Stimulated activated CD4-positive, alpha-beta T cell treated with anti-CD3 and anti-CD28 coated beads, Interleukin-12 subunit alpha, Interleukin-12 subunit beta, amount 100 ng/mL, for 24 hours (primary cell): ENCODE measurements around the gene POLDIP3.

Experiments
- DNase-seq, 2 experiments: peaks; one replicate each; pipeline ENCODE4 v3.0.0-alpha.2; 2020; ENCODE audit warnings: low read depth in 2 of 2

The POLDIP3 gene, protein sequence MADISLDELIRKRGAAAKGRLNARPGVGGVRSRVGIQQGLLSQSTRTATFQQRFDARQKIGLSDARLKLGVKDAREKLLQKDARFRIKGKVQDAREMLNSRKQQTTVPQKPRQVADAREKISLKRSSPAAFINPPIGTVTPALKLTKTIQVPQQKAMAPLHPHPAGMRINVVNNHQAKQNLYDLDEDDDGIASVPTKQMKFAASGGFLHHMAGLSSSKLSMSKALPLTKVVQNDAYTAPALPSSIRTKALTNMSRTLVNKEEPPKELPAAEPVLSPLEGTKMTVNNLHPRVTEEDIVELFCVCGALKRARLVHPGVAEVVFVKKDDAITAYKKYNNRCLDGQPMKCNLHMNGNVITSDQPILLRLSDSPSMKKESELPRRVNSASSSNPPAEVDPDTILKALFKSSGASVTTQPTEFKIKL

DNA sequence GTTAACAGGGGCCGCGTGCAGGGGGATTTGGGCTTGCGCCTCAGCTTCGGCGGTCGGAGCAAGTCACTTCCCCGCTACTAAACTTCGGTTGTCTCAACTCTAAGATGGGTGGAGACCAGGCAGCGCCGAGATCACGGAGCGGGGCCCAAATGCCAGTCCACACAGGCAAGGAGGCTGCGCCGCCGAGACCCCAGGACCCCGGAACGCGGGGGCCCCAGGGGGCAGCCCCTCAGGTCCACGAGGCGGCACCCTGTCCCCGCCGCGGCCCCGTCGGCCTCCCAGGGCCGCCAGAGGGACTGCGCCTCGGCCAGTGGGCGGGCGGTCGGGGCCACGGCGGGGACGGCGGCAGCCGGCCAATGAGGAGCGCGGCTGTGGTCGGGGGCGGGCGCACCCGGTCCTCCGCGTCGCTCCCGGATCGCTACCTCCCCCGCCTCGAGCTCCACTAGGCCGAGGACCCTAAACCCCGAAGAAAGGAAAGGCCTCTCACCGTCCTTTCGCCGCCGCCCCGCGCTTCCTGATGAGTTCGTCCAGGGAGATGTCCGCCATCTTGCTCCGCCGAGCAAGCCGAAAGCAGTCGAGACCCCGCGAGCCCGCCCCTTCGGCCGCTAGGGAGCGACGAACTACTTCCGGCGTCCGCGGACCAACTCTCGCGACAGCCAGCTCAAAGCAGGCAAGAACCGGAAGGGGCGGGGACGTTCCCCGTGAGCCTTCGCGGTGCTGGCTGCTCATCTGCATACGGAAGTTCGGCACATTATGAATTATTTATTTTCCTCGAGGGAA, at the start of gene POLDIP3:
Gene POLDIP3 (minus strand): TSS at position 572 of the 780 bp plus-strand sequence. CDS start 26 bp downstream, at position 546.
- DNase-seq, result peak; percentile 97 to 99

DNA sequence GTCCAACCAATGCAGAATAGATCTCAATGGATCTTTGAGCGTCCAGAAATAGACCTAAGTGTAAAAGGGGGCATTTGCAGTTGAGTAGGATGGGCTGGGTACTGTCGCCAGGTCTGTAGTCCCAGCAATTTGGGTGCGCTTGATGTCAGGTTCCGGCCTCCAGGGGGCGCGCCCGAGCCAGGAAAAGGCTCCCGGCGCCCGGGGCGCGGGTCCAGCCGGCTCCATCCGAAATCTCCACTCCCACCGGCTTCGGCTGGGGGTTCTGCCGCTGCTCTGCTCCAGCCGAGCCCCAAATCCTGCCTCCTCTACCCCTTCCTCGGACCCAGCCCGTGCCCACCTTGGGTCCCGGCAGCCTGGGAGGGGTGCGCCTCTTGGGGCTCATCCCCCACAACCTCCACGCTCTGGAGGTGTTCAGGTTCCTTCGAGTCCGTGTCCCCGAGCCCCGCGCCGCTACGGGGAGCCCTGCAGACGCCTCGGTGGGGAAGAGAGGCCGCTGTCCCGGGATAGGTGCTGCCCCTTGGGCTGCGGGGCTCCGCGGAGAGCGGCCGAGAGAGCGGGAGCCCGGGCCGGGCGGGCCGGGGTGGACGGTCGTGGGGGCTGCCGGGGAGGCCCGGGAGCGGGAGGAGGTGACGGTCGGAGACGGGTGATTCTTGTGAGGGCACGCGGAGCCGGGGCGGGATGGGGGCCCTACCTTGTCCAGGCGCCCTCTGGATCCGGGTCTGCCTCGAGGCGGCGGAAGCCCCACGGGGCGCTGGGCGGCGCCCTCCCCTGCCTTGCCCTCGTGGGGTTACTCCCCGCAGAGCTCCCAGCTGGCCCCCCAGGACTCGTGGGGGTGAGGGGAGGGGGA, 47.5 kb upstream of the POLDIP3 start:
- peak; percentile 55 to 82 for DNase-seq

DNA sequence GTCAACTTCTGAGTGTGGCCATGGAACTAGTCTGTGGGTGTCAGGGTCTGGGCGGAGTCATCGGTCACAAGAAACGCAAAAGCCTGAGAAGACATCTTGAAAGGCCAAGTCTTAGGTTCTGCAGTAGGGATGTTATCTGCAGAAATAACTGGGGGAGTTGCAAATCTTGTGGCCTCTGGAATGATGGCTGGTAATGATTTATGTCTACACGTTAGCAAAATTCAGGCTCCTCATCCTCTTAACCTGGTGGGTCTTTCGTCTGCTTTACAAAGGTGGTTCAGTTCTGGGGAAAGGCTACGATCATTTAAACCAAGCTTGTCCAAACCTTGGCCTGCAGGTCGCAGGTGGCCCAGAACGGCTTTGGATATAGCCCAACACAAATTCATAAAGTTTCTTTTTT, 41.9 kb upstream of the POLDIP3 start:
- DNase-seq, result no peak

DNA sequence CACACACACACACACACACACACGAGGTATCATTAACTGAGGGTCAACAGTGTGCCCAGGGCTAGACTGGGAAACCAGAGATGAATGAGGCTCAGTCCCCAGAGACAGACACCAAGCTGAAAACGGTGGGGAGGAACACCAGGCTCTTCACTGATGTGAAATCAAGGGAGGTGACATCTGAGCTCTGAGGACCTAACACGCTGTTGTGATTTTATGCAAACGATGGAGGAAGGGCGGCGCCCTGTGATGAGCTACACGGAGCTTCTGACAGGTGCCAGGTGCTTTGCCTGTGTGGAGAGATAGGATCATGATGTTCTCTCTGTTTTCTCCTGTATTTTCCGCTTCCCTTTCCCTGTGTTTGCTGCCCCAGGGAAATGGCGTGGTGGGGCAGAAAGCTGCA, 41.0 kb upstream of the POLDIP3 start:
- no peak for DNase-seq

DNA sequence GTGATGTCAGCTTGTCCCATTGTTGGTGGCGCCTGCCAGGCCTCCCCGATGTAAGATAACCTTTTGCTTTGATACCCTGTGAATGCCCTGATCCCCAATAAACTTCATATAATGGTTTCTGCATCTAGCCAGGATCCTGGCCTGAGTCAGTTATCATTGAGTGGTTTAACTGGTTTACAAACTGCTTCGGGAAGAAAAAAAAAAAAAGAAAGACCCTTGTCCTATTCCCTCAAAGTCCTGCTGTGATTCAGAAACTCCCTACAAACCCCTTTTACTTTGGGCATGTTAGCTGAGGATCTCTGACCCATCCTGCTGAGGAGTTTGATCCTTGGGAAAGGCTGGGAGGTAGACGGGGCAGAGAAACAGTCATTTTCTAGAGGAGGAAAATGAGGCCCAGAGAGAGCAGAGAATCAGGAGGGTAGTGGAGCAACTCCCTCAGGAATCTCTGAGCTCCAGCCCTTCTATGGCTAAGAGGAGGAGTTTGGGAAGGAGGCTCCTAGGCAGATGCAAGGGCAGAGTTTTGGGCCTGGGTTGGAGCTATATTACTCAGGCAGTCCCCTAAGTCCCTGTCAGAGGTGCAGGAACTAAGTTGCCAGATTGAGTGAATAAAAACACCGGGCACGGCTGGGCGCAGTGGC, 39.9 kb upstream of the POLDIP3 start:
- no peak for DNase-seq

DNA sequence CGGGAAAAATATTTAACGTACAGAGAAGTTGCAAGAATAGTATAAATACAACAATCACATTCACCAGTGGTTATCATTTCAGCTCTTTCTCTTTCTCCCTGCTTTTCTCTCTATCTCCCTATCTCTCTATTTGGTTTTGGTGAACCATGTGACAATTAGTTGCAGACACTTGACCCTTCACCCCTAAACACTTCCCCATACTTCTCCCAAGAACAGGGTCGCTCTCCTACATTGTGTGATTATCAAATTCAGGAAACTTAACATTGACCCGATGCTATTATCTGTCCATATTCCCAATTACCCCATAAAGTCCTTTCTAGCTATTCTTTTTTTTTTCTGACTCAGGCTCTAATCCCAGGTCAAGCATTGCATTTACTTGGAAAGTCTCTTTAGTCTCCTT, 39.3 kb upstream of the POLDIP3 start:
- DNase-seq, result no peak

DNA sequence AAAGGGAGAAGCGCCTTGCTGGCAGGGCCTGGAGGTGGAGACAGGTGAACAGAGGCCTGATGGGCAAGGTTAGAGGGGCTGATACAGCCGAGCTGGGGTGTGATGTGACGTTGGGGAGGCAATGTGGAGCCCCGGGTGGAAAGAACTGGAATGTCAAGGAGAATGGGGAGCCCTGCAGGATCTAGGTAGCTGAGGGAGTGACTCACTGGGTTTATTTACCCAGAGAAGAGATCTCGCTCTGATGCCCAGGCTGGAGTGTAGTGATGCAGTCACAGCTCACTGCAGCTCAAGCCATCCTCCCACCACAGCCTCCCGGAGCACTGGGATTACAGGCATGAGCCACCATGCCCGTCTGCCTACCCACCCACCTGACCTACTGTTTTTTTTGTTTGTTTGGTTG, 36.5 kb upstream of the POLDIP3 start:
- DNase-seq, result no peak

DNA sequence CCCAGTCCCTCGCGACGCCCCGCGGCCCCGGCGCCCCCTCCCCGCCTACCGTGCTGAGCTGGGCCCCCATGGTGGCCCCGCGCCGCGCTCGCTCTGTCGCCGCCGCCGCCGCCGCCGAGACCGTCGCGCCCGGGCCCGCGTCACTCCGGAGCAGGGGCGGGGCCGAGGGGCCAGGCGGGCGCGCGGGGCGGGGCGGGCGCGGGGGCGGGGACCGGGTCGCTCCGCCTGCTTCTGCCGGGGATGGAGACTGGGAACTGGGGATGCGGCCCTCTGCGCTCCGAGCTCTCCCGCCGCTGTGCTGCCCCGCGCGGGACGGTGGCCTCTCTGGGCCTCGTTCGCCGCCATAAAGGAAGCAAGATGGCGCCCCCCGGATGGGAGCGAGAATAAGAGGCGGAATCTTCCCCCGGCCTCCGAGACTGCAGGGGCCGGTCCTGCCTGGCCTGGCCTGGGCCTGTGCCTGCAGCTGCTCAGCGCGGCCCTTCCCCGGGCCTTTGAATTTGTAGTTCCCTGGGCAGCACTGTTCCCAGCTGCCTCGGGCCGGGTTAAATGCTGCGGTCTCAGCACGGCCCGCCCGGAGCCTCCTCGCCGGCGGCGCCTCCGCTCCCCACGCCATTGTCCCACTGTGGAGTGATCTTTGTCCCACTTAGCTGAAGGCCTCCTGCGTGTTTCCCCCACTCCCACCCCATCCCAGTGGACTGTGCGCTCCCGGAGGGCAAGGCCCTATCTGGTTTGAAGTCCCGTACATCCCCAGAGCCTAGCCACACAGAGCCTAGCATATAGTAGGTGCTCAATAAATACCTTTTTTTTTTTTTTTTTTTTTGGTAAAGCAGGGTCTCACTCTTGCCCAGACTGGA, 34.8 kb upstream of the POLDIP3 start, which contains the start of gene CYB5R3:
Gene CYB5R3 (minus strand): TSS at position 147 of the 854 bp plus-strand sequence. CDS start 77 bp downstream, at position 70.
- peak; percentile 49 to 80 for DNase-seq

DNA sequence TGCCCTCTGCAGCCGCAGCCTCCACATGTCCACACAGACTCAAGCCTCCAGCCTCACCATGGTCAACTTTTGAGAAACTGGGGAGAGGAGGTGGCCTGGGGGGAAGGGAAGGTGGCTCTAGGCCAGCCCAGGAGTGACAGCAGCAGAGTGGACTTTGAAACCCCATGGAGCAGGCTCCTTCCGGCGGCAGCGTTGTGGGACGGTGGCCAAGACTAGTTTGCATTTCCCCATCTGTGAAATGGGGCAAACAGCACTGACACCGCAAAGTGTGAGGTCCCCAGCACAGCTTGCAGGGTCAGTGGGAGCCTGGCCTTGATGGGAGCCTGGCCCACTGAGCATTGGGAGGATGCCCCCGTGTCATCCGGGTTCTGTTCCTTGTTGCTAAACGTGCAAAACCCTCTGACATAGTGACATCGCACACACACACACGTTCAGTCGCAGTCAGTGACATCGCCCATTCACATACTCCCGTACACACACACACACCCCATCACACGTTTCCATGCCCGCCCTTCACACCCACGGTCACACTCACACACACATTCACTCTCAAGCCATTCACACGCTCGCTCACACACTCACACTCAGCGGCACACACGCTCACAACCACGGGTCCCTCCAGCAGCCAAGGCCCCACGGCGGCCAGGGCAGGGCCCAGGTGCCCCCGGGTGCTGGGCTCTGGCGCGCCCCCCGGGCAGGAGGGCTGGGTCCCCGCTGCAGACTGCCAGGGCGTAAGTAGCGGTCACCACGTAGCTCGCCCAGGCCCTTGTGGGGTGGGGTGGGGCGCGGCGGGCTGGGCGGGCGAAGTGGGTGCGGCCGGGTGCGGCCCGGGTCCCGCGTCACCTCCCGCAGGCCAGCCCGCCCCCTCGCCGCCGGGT, 33.9 kb upstream of the POLDIP3 start:
- DNase-seq, result no peak

DNA sequence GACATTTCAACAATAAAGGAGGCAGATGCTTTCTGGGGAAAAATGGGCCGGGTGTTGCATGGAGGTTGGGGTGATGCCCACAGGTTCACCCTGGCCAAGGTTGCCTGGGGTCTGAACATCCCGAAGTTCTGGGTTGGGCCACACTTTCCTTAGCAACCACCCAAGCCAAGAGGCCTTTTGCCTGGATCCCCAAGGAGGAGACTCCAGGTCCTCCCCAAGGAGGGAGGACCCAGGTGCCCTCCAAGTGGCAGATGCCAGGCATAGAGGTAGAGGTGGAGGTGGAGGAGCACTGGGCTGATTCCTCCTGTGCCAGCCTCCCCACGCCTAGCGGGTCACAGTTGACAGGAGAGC, 33.3 kb upstream of the POLDIP3 start:
- no peak for DNase-seq

DNA sequence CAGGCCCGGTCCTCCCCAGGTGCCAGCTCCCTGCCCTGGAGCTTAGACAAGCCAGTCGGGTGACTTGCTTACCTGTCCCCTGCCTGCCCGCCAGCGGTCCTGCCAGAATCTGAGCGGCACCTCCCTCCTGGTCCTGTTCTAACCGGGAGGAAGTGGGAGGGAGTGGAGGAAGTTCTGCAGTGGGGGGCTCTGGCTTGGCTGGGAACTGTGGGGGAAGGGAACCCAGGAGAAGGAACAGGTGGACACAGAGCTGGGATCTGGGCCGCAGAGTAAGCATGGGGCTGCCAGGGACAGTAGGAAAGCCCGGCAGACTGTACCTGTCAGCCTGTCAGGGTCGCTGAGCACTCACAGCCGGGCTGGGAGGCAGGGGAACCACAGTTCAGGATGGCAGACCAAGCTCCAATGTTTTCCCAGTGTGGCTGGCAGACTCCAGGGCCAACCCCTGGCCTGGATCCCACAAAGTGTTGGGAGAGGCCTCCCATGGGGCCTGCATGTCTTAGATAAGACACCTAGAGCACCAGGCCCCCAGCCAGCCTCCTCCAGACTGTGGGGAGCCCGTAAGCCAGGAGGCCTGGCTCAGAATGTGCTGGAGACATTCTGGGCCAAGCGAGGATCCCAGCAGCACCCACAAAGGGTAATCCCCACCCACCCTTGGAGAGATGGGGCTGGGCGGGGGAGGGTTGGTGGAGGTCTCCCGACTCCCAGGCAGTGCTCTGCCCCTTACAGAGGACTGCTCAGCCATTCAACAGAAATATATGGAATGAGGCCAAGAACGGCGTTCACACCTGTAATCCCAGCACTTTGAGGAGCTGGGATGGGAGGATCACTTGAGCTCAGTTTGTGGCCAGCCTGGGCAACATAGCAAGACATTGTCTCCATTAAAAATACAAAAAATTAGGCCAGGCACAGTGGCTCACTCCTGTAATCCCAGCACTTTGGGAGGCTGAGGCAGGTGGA, 32.2 kb upstream of the POLDIP3 start:
- no peak for DNase-seq

DNA sequence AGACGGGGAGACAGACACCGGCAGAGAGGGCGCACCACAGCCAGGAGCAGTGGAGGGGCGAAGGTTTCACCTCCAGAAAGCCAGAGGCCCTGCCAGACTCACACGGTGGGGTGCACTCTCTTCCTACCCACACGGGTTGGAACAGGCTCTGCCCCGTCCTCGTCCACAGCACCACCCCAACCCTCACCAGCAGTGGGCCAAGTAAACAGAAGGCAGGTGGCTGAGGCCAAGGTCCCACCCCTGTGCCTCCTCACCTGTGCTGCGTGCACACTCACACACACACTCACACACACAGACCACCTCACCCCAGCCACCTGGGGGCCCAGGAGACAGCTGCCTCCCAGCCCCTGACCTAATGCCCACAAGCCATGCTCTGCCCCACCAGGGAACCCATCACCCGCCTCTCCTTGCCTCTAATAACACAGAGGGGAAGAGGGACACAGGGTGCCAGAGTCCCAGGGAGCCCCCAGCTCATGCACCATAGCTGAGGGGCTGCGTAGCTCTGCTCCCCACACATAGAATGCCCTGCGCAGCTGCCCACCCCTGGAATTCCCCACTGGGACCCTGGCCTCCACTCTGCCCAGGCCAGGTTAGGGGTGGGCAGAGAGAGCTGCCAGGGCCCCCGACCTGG, 31.4 kb upstream of the POLDIP3 start:
- DNase-seq, result no peak

DNA sequence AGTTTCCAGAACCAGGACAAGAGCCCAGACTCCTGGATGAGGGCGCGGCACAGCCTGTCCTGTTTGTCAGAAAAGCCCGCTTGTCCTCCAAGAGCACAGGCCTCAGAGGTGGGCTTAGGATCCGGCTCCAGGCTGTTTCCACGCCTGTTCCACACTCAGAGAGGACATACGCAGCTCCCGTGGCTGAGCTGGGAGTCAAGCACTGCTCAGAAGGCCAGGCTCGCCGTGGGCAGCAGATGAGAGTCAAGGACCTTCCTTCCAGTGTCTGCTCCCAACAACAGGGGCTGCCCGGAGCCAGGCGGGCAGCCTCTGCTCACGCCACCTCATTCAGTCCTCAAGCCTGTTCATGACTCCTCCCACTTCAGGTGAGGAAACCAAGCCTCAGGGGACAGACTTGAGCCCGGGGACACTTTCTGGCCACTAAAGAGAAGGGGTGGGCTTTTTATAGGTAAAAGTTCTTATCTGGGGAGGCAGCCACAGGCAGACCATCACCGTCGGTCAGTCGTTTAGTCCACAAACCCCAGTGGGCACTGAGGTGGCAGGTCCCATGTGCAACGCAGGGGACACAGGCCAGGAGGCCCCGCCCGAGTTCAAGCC, 30.8 kb upstream of the POLDIP3 start:
- DNase-seq, result no peak

DNA sequence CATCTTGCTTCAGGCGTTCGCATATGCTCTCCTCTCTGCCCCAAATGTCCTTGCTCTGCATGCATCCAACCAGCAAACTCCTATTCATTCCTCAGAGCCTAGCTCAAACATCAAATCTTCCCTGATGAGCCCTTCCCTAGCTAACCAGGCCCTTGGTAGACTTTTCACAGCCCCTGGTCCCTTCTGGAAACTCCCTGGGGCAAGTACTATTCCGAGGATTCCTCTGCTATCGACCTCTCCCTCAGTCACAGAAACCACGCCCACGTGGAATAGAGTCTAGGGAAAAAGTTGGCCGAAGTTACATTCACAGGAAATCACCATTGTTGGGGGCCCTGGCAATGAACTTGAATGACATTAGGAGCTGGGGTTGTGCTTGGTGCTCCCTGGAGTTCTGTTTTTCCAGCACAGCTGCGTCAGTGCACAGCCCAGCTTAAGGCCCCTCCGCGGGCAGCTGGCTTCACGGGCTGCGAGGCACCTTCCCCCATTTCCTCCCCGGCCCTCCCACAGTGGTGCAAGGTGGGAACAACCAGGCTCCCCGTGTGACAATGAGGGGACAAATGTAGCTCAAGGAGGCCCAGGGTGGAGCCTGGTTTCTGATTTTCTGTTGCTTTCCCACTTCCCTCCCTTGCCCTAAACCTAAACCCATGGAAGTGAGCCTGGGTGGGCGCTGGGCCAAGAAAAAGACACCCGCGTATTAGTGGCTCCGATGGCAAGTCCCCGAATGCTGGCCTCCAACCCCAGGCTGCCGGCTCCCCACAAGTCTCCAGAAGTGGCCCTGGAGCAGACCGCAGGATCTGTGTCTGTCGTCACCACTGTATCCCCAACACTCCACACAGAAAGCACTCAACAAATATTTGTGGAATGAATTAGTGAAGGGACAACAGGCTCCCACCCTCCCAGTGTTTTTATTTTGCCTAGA, 30.0 kb upstream of the POLDIP3 start:
- DNase-seq, result no peak

DNA sequence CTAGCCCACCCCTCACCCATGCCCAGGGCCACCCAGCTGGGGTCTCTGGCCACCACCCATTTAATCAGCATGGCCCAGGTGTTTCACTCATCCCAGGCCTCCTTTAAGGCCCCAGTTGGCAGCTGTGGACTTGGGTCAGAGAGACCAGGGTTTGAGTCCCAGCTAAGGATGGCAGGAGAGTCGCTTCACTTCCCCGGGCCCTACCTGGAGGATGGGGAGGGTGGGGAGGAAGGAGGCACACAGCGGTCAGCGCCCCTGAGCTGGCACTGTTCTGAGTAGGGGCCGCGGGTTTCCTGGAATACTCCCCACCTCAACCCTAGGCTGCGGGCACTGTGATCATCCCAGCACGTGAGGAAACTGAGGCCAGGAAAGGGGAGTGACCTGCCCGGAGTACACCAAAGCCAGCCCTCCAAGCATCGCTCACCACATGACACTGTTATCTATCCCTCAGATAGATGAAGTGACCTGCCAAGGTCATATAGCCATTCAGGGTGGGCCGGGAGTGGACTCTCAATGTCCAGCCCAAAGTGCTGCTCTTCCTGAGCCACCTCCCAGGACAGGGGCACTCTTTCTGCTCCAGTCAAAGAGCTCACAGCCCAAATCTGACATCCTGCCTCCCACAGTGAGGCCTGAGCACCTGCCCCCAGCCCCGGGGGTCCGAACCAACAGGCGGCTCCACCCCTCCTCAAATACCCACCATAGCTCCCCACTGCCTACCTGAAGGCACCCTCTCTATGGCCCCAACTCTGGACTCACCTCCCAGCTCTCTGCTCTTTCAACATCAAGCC, 29.1 kb upstream of the POLDIP3 start:
- DNase-seq, result no peak
